Peyer's patch (tissue), 4 donors: ENCODE data around the gene FRMPD4. TPM values are rescaled to one million over a fixed set of nuclear protein-coding genes. Genes with fewer than 3 reads are reported as not detected.

Source experiments
- DNase-seq, 3 donors: peaks; one replicate each; pipeline ENCODE4 v3.0.0-alpha.2; 2017 to 2019
- H3K27ac ChIP-seq, 4 donors: fragments of 200-600 bp; sonication (generic); one replicate each; pipeline ENCODE4 v1.5.1; 2016 to 2019
- H3K27me3 ChIP-seq, 2 donors: fragments of 200-600 bp; sonication (generic); one replicate each; pipeline ENCODE4 v1.5.1; 2019
- H3K36me3 ChIP-seq, 3 donors: fragments of 200-600 bp; sonication (generic); one replicate each; pipeline ENCODE4 v1.5.1; 2016 to 2019
- H3K4me1 ChIP-seq, 4 donors: fragments of 200-600 bp; sonication (generic); one replicate each; pipeline ENCODE4 v1.5.1; 2016 to 2019
- H3K4me3 ChIP-seq, 4 donors: fragments of 200-600 bp; sonication (generic); 1 replicate in 3 of 4; 2 replicates in 1 of 4; pipeline ENCODE4 v1.5.1; 2016 to 2019; ENCODE audit warnings: mild to moderate bottlenecking in 1 of 4
- H3K9me3 ChIP-seq, 4 donors: fragments of 200-600 bp; sonication (generic); one replicate each; pipeline ENCODE4 v1.5.1; 2016 to 2019; ENCODE audit warnings: mild to moderate bottlenecking in 1 of 4
- CTCF ChIP-seq, 6 experiments: fragments of 450-650 bp in 4 of 6; fragments of 200-600 bp in 2 of 6; sonication (generic) in 1 of 6; IDR thresholded peaks; one replicate each; pipeline ENCODE4 v1.5.1; 2017 to 2019; ENCODE audit warnings: antibody characterized with exemption in 6 of 6, mild to moderate bottlenecking in 3 of 6, moderate library complexity in 1 of 6
- POLR2A ChIP-seq, 2 donors: fragments of 450-650 bp; IDR thresholded peaks; one replicate each; pipeline ENCODE4 v1.5.1; 2017; ENCODE audit warnings: antibody characterized with exemption in 2 of 2, mild to moderate bottlenecking in 2 of 2, moderate library complexity in 2 of 2
- total RNA-seq, 4 donors: library from RNA; depleted of rRNA; stranded (reverse); fragments of >200 nt; gene quantifications; one replicate each; pipeline ENCODE4 v1.1.0, GENCODE V29; 2016

FRMPD4 gene
- total RNA-seq, 4 donors from 2014 or later: 0.19 TPM; not detected in 3

GRCh38 chrX:12686331-12686730, 548.1 kb downstream of the FRMPD4 start:
- Histone ChIP-seq H3K4me1 (no peaks in the 10 kb centered on the region), H3K27me3 (no peaks in the 10 kb centered on the region), H3K4me3 (no peak overlapping the region), H3K27ac (no peak overlapping the region), H3K36me3 (no peaks in the 10 kb centered on the region), H3K9me3 (no peaks in the 10 kb centered on the region)
- TF ChIP-seq CTCF (IDR thresholded peaks at IDR 0.05): no peak
- TF ChIP-seq POLR2A (IDR thresholded peaks at IDR 0.05): no peak
- no peak for DNase-seq

GRCh38 chrX:12690646-12691045, 552.4 kb downstream of the FRMPD4 start:
- Histone ChIP-seq H3K4me1 (no peaks in the 10 kb centered on the region), H3K27me3 (no peaks in the 10 kb centered on the region), H3K9me3 (no peaks in the 10 kb centered on the region), H3K36me3 (no peaks in the 10 kb centered on the region), H3K4me3 (no peak overlapping the region), H3K27ac (no peak overlapping the region)
- DNase-seq: no peak
- TF ChIP-seq CTCF (IDR thresholded peaks at IDR 0.05) (no peak), POLR2A (IDR thresholded peaks at IDR 0.05) (no peak)

GRCh38 chrX:12693754-12694153, 555.5 kb downstream of the FRMPD4 start:
- Histone ChIP-seq H3K4me1 (no peaks in the 10 kb centered on the region), H3K9me3 (no peaks in the 10 kb centered on the region), H3K27me3 (no peaks in the 10 kb centered on the region), H3K27ac (no peak overlapping the region), H3K4me3 (no peak overlapping the region), H3K36me3 (no peaks in the 10 kb centered on the region)
- TF ChIP-seq CTCF (IDR thresholded peaks at IDR 0.05): no peak
- TF ChIP-seq POLR2A (IDR thresholded peaks at IDR 0.05): no peak
- no peak for DNase-seq

- Histone ChIP-seq H3K9me3 (no peaks in the 10 kb centered on the region), H3K36me3 (no peaks in the 10 kb centered on the region), H3K4me3 (no peak overlapping the region), H3K4me1 (no peaks in the 10 kb centered on the region), H3K27ac (no peak overlapping the region), H3K27me3 (no peaks in the 10 kb centered on the region)
- TF ChIP-seq POLR2A (IDR thresholded peaks at IDR 0.05) (no peak), CTCF (IDR thresholded peaks at IDR 0.05) (no peak)
- DNase-seq: no peak
Measured at GRCh38 chrX:12700745-12701144, 562.5 kb downstream of the FRMPD4 start.

- TF ChIP-seq CTCF (IDR thresholded peaks at IDR 0.05) (peak in 4 of 6 experiments; percentile 20 to 40 (median 30)), POLR2A (IDR thresholded peaks at IDR 0.05) (no peak)
- H3K27me3 ChIP-seq: no peaks in the 10 kb centered on the region
- no peak overlapping the region for H3K27ac ChIP-seq
- H3K4me3 ChIP-seq: no peak overlapping the region
- H3K36me3 ChIP-seq: no peaks in the 10 kb centered on the region
- H3K4me1 ChIP-seq: no peaks in the 10 kb centered on the region
- DNase-seq: peak; percentile 36 to 58 (median 48)
- H3K9me3 ChIP-seq: no peaks in the 10 kb centered on the region
Measured at GRCh38 chrX:12701628-12702027, 563.4 kb downstream of the FRMPD4 start.

GRCh38 chrX:12702509-12703091, 564.3 kb downstream of the FRMPD4 start:
- TF ChIP-seq POLR2A (IDR thresholded peaks at IDR 0.05) (no peak), CTCF (IDR thresholded peaks at IDR 0.05) (peak in 1 of 6 experiments; percentile 5)
- H3K27ac ChIP-seq: no peak overlapping the region
- no peaks in the 10 kb centered on the region for H3K9me3 ChIP-seq
- no peaks in the 10 kb centered on the region for H3K36me3 ChIP-seq
- no peaks in the 10 kb centered on the region for H3K27me3 ChIP-seq
- no peak for DNase-seq
- H3K4me3 ChIP-seq: no peak overlapping the region
- H3K4me1 ChIP-seq: no peaks in the 10 kb centered on the region
